ENCODE measurements around the gene STAB2. TPM values are rescaled to one million over a fixed set of nuclear protein-coding genes. Genes with fewer than 3 reads are reported as not detected.
"Not testable (repeated sequence)": the region's sequence is repeated elsewhere in the genome, so short reads cannot be mapped to it uniquely, and the experiment has no call there.

The STAB2 gene
- total RNA-seq, 6 experiments from 2014 or later = 5.5 to 32.2 (median 18.5) TPM

DNA sequence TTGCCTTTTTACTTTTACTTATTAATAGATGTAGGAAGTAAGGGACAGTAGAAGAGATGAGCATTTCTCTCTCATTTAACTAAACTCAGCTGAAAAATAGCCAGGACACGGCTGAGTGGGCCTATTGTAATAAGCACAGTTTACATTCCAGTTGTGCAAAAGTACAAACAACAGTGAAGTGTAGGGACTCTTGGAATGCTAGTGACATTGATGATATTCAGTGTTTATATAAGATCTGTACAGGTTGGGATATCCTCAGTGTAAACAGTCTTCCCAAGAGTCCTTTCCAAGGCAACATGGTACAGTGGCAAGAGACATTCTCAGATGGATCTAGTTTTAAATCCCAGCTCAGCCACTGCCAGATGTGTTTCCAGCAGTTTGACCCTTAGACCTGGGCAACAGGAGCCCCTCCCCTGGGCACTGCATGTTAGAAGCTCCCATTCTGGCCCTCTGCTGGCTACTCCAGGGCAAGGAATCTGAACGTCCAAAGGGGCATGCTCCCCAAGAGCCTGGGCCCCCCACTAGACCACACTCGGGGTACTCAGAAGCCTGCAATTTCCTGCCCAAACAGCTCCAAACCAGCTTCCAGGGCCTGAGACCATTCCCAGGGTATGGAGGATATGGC lies 55.3 kb downstream of the STAB2 start:
- TF ChIP-seq CTCF (IDR thresholded peaks at IDR 0.05) = no peak
- TF ChIP-seq POLR2A (IDR thresholded peaks at IDR 0.05) = no peak
- Histone ChIP-seq H3K4me1 (no peaks in the 10 kb centered on the region), H3K36me3 (no peaks in the 10 kb centered on the region), H3K27ac (no peak overlapping the region), H3K4me3 (no peak overlapping the region), H3K27me3 (no peaks in the 10 kb centered on the region), H3K9me3 (no peaks in the 10 kb centered on the region)
- 61% methylated on average over 2 of the region's 3 CpGs for WGBS (ENCODE audit: insufficient coverage, low coverage, low lambda C conversion rate, missing lambda C conversion rate)
- ATAC-seq (no peak), DNase-seq (no peak)
- intact Hi-C loops (cut with DNase I) = no loop called here

GRCh38 chr12:103645202-103645601 lies 58.1 kb downstream of the STAB2 start:
- Histone ChIP-seq H3K9me3 (no peaks in the 10 kb centered on the region), H3K4me1 (no peaks in the 10 kb centered on the region), H3K36me3 (no peaks in the 10 kb centered on the region), H3K27me3 (no peaks in the 10 kb centered on the region), H3K4me3 (no peak overlapping the region), H3K27ac (no peak overlapping the region)
- ATAC-seq = no peak
- WGBS (ENCODE audit: insufficient coverage, low coverage, low lambda C conversion rate, missing lambda C conversion rate) = 43% methylated on average over 1 of the region's 1 CpG
- TF ChIP-seq POLR2A (IDR thresholded peaks at IDR 0.05) (no peak), CTCF (IDR thresholded peaks at IDR 0.05) (no peak)
- no peak for DNase-seq
- intact Hi-C loops (cut with DNase I) = no loop called here

GRCh38 chr12:103647267-103647666 lies 60.2 kb downstream of the STAB2 start:
- Histone ChIP-seq H3K4me3 (no peak overlapping the region), H3K9me3 (no peaks in the 10 kb centered on the region), H3K27me3 (no peaks in the 10 kb centered on the region), H3K4me1 (no peaks in the 10 kb centered on the region), H3K27ac (no peak overlapping the region), H3K36me3 (no peaks in the 10 kb centered on the region)
- ATAC-seq (no peak), DNase-seq (no peak)
- TF ChIP-seq POLR2A (IDR thresholded peaks at IDR 0.05) (no peak), CTCF (IDR thresholded peaks at IDR 0.05) (no peak)
- intact Hi-C loops (cut with DNase I) = no loop called here
- WGBS (ENCODE audit: insufficient coverage, low coverage, low lambda C conversion rate, missing lambda C conversion rate) = 20% methylated on average over 2 of the region's 2 CpGs

DNA sequence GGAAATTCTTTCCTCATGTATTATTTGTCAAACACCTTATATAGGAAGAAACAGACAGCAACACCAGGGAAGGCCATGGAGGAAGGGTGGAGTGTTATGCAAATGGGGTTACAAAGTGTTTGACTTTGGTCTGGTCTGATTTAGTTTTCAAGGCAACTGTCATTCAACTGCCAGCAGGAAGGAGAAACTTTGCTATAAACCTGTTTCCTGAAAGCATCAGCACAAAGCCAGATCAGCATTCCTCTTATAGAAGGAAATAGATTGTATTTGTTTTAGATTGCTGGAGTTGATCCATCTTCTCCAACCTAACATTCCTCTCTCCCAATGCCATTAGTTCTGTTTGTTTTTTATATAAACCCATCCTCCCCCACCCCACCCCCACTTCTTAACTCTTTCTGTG lies 65.7 kb downstream of the STAB2 start:
- Histone ChIP-seq H3K36me3 (no peaks in the 10 kb centered on the region), H3K9me3 (no peaks in the 10 kb centered on the region), H3K4me3 (no peak overlapping the region), H3K27me3 (no peaks in the 10 kb centered on the region), H3K4me1 (no peaks in the 10 kb centered on the region), H3K27ac (no peak overlapping the region)
- no peak for ATAC-seq
- DNase-seq = no peak
- no peak for TF ChIP-seq POLR2A (IDR thresholded peaks at IDR 0.05)
- no peak for TF ChIP-seq CTCF (IDR thresholded peaks at IDR 0.05)
- intact Hi-C loops (cut with DNase I) = no loop called here

GRCh38 chr12:103653568-103654173 lies 66.6 kb downstream of the STAB2 start:
- intact Hi-C loops (cut with DNase I); ATAC-seq: not testable (repeated sequence)
- WGBS (ENCODE audit: insufficient coverage, low coverage, low lambda C conversion rate, missing lambda C conversion rate) = 37% methylated on average over 3 of the region's 3 CpGs

More at GRCh38 chr12:103653568-103654173, 66.6 kb downstream of the STAB2 start:
- not testable (repeated sequence) for DNase-seq, H3K4me3 ChIP-seq, H3K4me1 ChIP-seq, H3K27me3 ChIP-seq, H3K27ac ChIP-seq, H3K36me3 ChIP-seq, H3K9me3 ChIP-seq

Measured in right lobe of liver (tissue), 6 donors.